GM12891 (cell line): Measurements from ENCODE around the gene GDAP1L1.

Source experiments
- DNase-seq: peaks from one replicate; pipeline ENCODE4 v3.0.0; 2011; ENCODE audit warnings: low spot score; ENCODE audit not compliant: insufficient read length
- FAIRE-seq: peaks from 2 replicates; lab custom pipeline; 2011; peaks lifted over from hg19 to GRCh38; lab: Jason Lieb, UNC
- PAX5 ChIP-seq: IDR thresholded peaks from 2 replicates; pipeline ENCODE4 v1.6.1; 2011; ENCODE audit warnings: low read length, moderate library complexity, mild to moderate bottlenecking; ENCODE audit not compliant: insufficient read depth, severe bottlenecking
- POLR2A ChIP-seq: IDR thresholded peaks from 2 replicates; pipeline ENCODE4 v1.6.1; 2011; ENCODE audit warnings: low read depth, low read length, control low read depth
- POLR2AphosphoS5 ChIP-seq: IDR thresholded peaks from 2 replicates; pipeline ENCODE4 v1.6.1; 2011; ENCODE audit warnings: low read depth, low read length, control low read depth
- POU2F2 ChIP-seq: IDR thresholded peaks from 2 replicates; pipeline ENCODE4 v1.6.1; 2011; ENCODE audit warnings: low read depth, mild to moderate bottlenecking, control low read depth, low read length, moderate library complexity
- SPI1 ChIP-seq: IDR thresholded peaks from 2 replicates; pipeline ENCODE4 v1.6.1; 2011; ENCODE audit warnings: low read depth, low read length, control low read depth
- TAF1 ChIP-seq: IDR thresholded peaks from 2 replicates; pipeline ENCODE4 v1.6.1; 2011; ENCODE audit warnings: low read depth, low read length, control low read depth

The GDAP1L1 gene

DNA sequence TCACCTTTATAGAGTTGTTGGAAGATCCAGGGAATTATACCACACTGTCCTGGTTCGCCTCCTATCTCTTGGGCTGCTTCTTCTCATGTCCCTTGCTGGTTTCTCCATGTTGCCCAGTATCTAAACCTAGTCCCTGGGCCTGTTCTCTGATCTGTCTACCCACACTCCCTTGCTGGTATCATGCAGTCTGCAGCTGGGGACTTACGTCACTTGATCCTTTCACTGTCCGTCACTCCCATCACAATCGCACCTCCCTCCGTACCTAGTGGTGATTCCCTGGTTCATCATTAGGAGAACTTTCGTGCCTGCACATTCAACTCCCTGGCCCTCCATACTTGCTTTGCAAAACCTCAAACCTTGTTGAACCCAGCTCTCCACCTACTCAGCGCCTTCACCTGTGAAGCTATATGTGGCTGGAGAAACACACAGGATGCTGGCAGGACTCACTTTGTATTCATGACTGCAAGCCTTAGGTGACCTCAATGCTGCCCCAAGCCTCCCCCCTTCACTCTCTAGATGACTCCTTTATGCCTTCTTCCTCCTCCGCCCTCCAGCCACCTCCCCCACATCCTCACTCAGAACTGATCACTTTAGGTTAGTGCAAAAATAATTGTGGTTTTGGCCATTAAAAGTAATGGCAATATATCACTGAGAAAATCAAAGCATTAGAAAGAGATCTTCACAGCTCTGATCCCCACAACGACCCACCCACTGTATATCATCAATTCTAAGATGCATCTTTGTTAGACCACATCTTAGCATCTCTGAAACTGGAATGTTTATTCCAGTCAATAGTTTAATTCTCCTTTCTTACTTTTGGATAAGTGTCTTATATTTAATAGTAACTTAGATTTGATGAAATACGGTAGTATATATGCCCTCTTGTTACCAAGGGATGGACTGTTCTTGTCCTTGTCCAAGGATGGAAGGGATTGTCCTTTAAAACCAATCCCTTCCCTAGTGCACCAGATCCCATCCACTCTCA, 26.4 kb downstream of the GDAP1L1 start:
- no peak for TF ChIP-seq PAX5
- no peak for TF ChIP-seq POU2F2
- TF ChIP-seq SPI1, result no peak
- no peak for TF ChIP-seq TAF1
- TF ChIP-seq POLR2AphosphoS5, result no peak
- TF ChIP-seq POLR2A, result no peak
- FAIRE-seq, result no peak
- DNase-seq, result no peak

DNA sequence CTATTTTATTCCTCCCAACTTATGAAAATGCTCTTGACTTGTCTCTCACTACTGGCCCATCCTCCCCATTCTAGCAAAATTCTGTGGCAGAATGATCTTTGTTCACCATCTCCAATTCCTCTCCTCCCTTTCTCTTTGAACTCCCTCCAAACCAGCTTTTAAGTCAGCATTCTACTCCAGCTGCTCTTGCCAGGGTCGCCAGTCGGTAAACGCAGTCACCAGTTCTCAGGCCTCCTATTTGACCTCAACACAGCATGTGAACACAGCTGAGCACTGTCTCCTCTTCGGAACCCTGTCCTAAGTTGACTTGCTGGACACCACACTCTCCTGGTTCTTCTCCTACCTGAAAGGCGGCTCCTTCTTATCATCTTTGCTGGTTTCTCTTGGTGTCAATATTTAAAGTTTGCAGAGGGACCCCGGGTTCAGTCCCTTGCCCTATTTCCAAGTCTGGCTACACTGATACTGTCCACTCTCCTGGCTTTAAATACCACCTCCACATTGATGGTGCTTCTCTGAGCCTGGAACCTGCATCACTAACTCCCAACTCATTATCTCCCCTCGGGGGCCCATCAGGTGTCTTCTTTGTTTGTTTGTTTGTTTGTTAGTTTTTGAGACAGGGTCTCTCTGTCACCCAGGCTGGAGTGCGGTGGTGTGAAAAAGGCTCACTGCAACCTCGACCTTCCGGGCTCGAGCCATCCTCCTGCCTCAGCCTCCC, 27.4 kb downstream of the GDAP1L1 start:
- TF ChIP-seq SPI1 (no peak), PAX5 (no peak), POU2F2 (no peak), TAF1 (no peak), POLR2A (no peak), POLR2AphosphoS5 (no peak)
- DNase-seq (no peak), FAIRE-seq (no peak)

GRCh38 chr20:44279228-44279627, 32.1 kb downstream of the GDAP1L1 start:
- no peak for DNase-seq
- no peak for TF ChIP-seq POLR2A
- no peak for TF ChIP-seq TAF1
- no peak for TF ChIP-seq POLR2AphosphoS5
- TF ChIP-seq PAX5, result no peak
- TF ChIP-seq SPI1, result no peak
- TF ChIP-seq POU2F2, result no peak
- FAIRE-seq, result no peak

DNA sequence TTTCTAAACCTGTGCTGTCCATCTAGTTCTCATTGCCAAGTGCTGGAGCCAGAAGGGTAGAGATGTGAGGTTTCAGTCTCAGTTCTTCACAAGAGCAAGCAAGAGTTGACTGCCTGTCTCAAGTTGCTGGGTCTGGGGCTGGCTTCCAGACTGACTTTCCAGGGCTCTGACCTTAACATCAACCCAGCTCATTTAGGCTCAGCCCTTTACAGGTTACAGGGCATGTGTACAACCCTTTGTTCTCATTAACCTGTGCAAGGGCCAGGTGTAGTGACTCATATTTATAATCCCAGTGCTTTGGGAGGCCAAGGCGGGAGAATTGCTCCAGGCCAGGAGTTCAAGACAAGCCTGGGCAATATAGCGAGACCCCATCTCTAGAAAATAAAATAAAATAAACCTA, 33.3 kb downstream of the GDAP1L1 start:
- DNase-seq (no peak), FAIRE-seq (no peak)
- no peak for TF ChIP-seq TAF1
- TF ChIP-seq POLR2A, result no peak
- TF ChIP-seq PAX5, result no peak
- no peak for TF ChIP-seq SPI1
- TF ChIP-seq POU2F2, result no peak
- TF ChIP-seq POLR2AphosphoS5, result no peak

DNA sequence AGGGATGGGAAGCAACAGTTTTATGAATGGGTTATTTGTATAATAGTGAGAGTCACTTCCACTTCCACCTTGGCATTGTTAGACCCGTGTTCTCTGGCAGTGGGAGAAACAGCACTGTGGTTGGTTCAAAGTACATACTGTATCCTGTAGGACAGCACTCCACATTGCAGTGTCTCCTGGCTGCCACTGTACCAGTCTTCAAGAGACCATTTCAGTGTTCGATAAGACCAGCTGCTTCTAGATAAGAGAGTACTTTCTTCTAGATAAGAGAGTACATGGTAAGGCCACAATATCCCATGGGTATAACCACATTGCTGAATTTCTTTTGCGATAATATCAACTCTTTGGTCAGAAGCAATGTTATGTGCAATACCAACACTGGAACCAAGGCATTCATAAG, 35.1 kb downstream of the GDAP1L1 start:
- DNase-seq, result no peak
- FAIRE-seq, result no peak
- TF ChIP-seq POLR2AphosphoS5, result no peak
- TF ChIP-seq TAF1, result no peak
- no peak for TF ChIP-seq PAX5
- no peak for TF ChIP-seq POLR2A
- TF ChIP-seq POU2F2, result no peak
- no peak for TF ChIP-seq SPI1

DNA sequence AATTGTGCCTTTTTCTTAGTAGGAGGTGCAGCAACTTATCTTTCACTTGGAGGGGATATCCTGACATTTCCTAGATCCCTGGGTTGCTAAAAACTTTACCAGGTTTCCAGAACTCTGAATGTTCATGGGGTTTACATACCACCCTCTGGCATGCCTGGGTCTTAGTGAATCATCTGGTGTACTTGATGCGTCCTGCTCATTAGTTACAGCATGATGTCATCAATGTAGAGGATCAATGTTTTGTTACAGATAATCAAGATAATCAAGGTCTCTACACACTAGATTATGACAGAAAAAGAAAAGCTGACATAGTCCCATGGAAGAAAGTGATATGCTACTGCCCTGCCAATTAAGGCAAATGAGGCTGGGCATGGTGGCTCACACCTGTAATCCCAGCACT, 36.9 kb downstream of the GDAP1L1 start:
- FAIRE-seq, result no peak
- TF ChIP-seq POU2F2 (no peak), TAF1 (no peak), PAX5 (no peak), POLR2A (no peak), SPI1 (no peak), POLR2AphosphoS5 (no peak)
- no peak for DNase-seq

DNA sequence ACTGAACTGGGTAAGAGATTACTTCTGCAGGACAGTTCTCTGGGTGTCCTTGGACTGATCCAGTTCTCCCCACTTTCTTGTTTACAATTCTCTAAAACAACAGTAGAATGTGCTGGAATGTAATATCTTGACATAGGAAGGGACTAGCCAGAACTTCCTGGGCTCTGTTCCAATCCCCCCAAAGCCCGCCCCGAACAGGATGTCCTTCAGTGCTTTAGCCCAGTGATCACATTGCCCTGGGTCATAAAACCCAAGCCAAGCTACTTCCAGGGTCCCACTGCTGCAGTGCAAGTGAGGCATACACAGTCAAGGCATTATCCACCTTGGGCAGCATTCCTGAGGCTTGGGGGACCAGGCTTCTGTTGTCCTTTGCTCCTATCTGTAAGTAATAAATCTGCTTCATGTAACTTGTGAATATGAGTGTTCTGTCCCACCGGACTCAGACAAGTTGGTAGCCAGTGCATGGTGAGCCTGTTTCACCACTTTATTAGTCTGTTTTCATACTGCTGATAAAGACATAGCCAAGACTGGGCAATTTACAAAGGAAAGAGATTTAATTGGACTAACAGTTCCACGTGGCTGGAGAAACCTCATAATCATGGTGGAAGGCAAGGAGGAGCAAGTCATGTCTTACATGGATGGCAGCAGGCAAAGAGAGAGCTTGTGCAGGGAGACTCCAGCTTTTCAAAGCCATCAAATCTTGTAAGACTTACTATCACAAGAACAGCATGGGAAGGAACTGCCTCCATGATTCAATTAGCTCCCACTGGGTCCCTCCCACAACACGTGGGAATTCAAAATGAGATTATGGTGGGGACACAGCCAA, 40.4 kb downstream of the GDAP1L1 start:
- FAIRE-seq, result no peak
- TF ChIP-seq POLR2AphosphoS5, result no peak
- no peak for TF ChIP-seq POU2F2
- no peak for TF ChIP-seq POLR2A
- TF ChIP-seq PAX5, result no peak
- TF ChIP-seq TAF1, result no peak
- no peak for TF ChIP-seq SPI1
- no peak for DNase-seq

DNA sequence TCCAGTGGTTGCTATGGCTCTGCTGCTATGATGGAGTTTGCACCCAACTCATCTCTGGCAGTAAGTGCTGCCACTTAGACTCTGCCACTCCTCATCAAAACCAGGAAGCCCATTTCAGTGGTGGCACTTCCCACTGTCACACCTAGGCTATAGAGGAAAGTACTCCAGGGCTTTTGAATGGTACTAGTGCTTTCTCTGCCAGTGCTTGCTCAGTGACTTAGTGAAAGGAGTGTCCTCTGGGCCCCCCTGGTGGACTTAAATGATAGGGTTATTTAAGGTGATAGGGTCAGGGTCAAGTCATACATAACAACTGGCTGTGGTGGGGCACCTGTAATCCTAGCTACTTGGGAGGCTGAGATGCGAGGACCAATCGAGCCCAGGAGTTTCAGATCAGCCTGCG, 41.1 kb downstream of the GDAP1L1 start:
- no peak for TF ChIP-seq POU2F2
- TF ChIP-seq POLR2A, result no peak
- TF ChIP-seq POLR2AphosphoS5, result no peak
- no peak for TF ChIP-seq SPI1
- TF ChIP-seq TAF1, result no peak
- no peak for TF ChIP-seq PAX5
- FAIRE-seq, result no peak
- DNase-seq, result no peak

GRCh38 chr20:44291754-44292153, 44.6 kb downstream of the GDAP1L1 start:
- no peak for FAIRE-seq
- TF ChIP-seq POLR2AphosphoS5 (no peak), PAX5 (no peak), TAF1 (no peak), SPI1 (no peak), POLR2A (no peak), POU2F2 (no peak)
- no peak for DNase-seq
